Suprapubic skin (tissue), 3 donors: ENCODE data around the gene SPACA7.

Experiments used
- EP300 ChIP-seq: sonication (generic); formaldehyde crosslinking; IDR thresholded peaks from one replicate; pipeline ENCODE4 v1.6.1; 2017; ENCODE audit warnings: antibody characterized with exemption
- POLR2A ChIP-seq, 2 donors: fragments of 450-650 bp; IDR thresholded peaks; one replicate each; pipeline ENCODE4 v1.6.1; 2017; ENCODE audit warnings: antibody characterized with exemption in 2 of 2, mild to moderate bottlenecking in 2 of 2, moderate library complexity in 2 of 2
- TF ChIP-seq, protein P1 (sequence below), 2 donors: fragments of 200-600 bp in 1 of 2; fragments of 450-650 bp in 1 of 2; sonication (generic) in 1 of 2; IDR thresholded peaks; one replicate each; pipeline ENCODE4 v1.5.1; 2016 to 2019; ENCODE audit warnings: antibody characterized with exemption in 2 of 2, mild to moderate bottlenecking in 1 of 2, moderate library complexity in 1 of 2

GRCh38 chr13:112416647-112417046 lies 40.5 kb downstream of the SPACA7 start:
- TF ChIP-seq POLR2A (IDR thresholded peaks at IDR 0.05), result no peak
- TF ChIP-seq, protein P1, sequence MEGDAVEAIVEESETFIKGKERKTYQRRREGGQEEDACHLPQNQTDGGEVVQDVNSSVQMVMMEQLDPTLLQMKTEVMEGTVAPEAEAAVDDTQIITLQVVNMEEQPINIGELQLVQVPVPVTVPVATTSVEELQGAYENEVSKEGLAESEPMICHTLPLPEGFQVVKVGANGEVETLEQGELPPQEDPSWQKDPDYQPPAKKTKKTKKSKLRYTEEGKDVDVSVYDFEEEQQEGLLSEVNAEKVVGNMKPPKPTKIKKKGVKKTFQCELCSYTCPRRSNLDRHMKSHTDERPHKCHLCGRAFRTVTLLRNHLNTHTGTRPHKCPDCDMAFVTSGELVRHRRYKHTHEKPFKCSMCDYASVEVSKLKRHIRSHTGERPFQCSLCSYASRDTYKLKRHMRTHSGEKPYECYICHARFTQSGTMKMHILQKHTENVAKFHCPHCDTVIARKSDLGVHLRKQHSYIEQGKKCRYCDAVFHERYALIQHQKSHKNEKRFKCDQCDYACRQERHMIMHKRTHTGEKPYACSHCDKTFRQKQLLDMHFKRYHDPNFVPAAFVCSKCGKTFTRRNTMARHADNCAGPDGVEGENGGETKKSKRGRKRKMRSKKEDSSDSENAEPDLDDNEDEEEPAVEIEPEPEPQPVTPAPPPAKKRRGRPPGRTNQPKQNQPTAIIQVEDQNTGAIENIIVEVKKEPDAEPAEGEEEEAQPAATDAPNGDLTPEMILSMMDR (IDR thresholded peaks at IDR 0.05), result no peak
- TF ChIP-seq EP300, result no peak
